HEK293 (cell line): ENCODE data around the gene EDNRB.

Source experiments
- BCL11A ChIP-seq: fragments of 450-650 bp; formaldehyde crosslinking; IDR thresholded peaks from 2 replicates; pipeline ENCODE4 v1.5.1; 2016; ENCODE audit warnings: low read depth, missing biosample characterization, missing genetic modification characterization
- GLI4 ChIP-seq: fragments of 450-650 bp; formaldehyde crosslinking; IDR thresholded peaks from 2 replicates; pipeline ENCODE4 v1.5.1; 2016; ENCODE audit warnings: missing biosample characterization, missing genetic modification characterization
- YY1 ChIP-seq: fragments of 450-650 bp; formaldehyde crosslinking; IDR thresholded peaks from 2 replicates; pipeline ENCODE4 v1.5.1; 2018; ENCODE audit warnings: missing biosample characterization, missing genetic modification characterization
- ZBTB20 ChIP-seq: fragments of 450-650 bp; formaldehyde crosslinking; IDR thresholded peaks from 2 replicates; pipeline ENCODE4 v1.5.1; 2016; ENCODE audit warnings: missing biosample characterization, missing genetic modification characterization
- ZBTB8A ChIP-seq: fragments of 450-650 bp; formaldehyde crosslinking; IDR thresholded peaks from 2 replicates; pipeline ENCODE4 v1.5.1; 2016; ENCODE audit warnings: missing biosample characterization, missing genetic modification characterization
- ZFP3 ChIP-seq: fragments of 450-650 bp; formaldehyde crosslinking; IDR thresholded peaks from 2 replicates; pipeline ENCODE4 v1.5.1; 2016; ENCODE audit warnings: low read depth, missing biosample characterization, missing genetic modification characterization
- ZNF221 ChIP-seq: fragments of 450-650 bp; formaldehyde crosslinking; IDR thresholded peaks from 2 replicates; pipeline ENCODE4 v1.5.1; 2017; ENCODE audit warnings: missing biosample characterization, missing genetic modification characterization, borderline replicate concordance
- ZNF302 ChIP-seq: fragments of 450-650 bp; formaldehyde crosslinking; IDR thresholded peaks from 2 replicates; pipeline ENCODE4 v1.5.1; 2016; ENCODE audit warnings: missing biosample characterization, missing genetic modification characterization, low read depth
- ZNF423 ChIP-seq: fragments of 450-650 bp; formaldehyde crosslinking; IDR thresholded peaks from 2 replicates; pipeline ENCODE4 v1.5.1; 2016; ENCODE audit warnings: missing biosample characterization, missing genetic modification characterization
- ZNF426 ChIP-seq: fragments of 450-650 bp; formaldehyde crosslinking; IDR thresholded peaks from 2 replicates; pipeline ENCODE4 v1.5.1; 2017; ENCODE audit warnings: missing biosample characterization, missing genetic modification characterization, mild to moderate bottlenecking, inconsistent platforms, moderate library complexity
- TF ChIP-seq, protein P1 (sequence below): fragments of 450-650 bp; formaldehyde crosslinking; IDR thresholded peaks from 2 replicates; pipeline ENCODE4 v1.5.1; 2016; ENCODE audit warnings: missing biosample characterization, missing genetic modification characterization

DNA sequence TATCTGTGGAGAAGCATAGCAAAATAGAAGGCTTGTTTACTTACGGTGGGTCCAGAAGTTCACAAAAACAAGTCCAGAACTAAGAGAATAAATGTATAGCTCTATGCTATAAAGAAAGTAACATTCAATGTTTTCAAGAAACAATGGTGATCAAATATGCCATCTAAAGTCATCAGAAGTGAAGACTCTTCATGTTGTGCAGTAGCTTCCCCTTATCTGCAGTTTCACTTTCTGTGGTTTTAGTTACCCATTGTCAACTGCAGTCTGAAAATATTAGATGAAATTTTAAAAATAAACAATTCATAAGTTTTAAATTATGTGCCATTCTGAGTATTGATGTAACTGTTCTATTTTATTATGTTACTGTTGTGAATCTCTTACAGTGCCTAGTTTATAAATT, 72.5 kb downstream of the EDNRB start:
- TF ChIP-seq ZFP3 (tag by site-specific recombination) (no peak), ZBTB8A (tag by site-specific recombination) (no peak), BCL11A (tag by site-specific recombination) (no peak), ZNF302 (no peak), YY1 (tag by site-specific recombination) (no peak), ZNF423 (no peak), ZBTB20 (tag by site-specific recombination) (no peak), GLI4 (tag by site-specific recombination) (no peak), ZNF221 (tag by site-specific recombination) (no peak), ZNF426 (no peak)
- TF ChIP-seq, protein P1, sequence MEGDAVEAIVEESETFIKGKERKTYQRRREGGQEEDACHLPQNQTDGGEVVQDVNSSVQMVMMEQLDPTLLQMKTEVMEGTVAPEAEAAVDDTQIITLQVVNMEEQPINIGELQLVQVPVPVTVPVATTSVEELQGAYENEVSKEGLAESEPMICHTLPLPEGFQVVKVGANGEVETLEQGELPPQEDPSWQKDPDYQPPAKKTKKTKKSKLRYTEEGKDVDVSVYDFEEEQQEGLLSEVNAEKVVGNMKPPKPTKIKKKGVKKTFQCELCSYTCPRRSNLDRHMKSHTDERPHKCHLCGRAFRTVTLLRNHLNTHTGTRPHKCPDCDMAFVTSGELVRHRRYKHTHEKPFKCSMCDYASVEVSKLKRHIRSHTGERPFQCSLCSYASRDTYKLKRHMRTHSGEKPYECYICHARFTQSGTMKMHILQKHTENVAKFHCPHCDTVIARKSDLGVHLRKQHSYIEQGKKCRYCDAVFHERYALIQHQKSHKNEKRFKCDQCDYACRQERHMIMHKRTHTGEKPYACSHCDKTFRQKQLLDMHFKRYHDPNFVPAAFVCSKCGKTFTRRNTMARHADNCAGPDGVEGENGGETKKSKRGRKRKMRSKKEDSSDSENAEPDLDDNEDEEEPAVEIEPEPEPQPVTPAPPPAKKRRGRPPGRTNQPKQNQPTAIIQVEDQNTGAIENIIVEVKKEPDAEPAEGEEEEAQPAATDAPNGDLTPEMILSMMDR (tag by site-specific recombination), result no peak
